A172 (cell line): ENCODE data around the gene TNC. TPM values are rescaled to one million over a fixed set of nuclear protein-coding genes. Genes with fewer than 3 reads are reported as not detected.

Source experiments
- DNase-seq: peaks from one replicate; pipeline ENCODE4 v3.0.0-alpha.2; 2015; ENCODE audit warnings: low spot score
- total RNA-seq: library from RNA; depleted of rRNA; stranded (reverse); fragments of >200 nt; shearing (Covaris generic); gene quantifications from 2 replicates; pipeline ENCODE4 v1.2.3, GENCODE V29; 2014

Gene TNC
- total RNA-seq, 1 experiment from 2014 or later, result 1.4 TPM

DNA sequence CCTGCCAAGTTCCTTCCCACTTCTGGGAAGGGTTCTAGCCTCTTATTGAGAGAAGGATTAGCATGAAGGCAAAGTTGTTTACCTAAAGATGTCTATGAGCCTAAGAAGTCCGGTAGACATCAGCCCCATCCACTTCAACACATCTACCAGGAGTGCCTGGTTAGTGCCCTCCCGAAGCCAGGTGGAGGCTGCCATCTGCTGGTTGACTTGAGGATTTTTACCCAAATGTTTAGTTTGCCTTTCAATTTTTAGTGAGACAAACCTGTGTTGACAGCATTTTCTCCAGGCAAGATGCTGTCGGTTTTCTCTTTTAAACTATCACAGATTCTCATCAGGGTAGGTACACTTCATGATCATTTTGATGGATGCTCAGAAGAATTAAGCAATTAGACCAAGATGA is 104.0 kb downstream of the TNC start:
- DNase-seq, result peak; percentile 91

DNA sequence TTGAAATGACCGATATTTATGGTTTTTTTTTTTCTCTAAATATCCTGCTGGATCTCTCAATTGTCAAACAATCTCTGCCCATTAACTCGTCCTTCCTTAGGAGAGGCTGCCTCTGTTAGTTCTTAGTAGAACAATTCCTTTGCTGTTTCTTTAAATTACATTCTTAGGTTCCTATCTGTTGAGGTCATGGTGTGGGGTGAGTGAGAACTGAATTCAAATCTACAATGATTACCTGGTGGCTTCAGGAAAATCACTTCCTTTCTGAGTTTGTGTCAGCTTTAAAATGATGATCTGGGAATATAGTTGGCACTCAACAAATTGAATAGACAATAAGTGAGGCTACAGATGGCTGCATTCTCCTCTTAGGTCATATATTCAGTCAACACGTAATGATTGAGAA is 105.5 kb downstream of the TNC start:
- DNase-seq, result no peak

GRCh38 chr9:115010874-115011273 is 107.1 kb downstream of the TNC start:
- DNase-seq, result no peak

DNA sequence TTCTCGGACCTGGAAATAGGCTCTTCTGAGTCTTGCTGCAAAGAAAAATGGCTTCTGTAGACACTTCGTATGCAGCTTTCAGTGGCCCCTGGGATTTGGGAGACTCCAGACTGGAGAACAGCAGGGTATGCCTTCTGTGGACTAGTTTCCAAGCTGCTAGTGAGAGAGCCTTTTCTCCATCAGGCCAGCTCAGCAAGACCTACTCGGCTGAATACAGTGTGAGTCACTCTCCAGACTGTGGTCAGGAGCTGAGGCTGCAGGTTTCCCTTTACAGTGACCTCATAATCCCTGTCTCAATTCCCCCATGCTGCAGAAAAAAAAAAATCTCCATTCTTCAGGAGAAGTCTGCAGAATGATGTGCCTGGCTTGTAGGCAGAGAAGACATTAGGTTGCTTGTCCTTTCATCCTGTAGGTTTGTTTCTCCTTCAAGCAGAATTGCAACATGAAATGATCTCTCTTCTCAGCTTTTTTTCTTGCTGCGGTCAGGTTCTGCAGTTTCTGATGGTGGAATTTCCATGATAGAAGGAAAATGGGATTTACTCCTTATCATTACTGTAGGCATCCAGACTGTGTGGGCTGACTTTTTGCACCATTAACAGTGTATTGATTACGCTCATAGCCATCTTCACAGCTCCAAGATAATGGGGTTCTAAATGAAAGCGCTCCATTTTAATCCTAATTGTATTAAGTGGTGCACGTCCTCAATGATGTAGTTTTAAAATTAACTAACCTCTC is 109.3 kb downstream of the TNC start:
- DNase-seq, result peak; percentile 93

DNA sequence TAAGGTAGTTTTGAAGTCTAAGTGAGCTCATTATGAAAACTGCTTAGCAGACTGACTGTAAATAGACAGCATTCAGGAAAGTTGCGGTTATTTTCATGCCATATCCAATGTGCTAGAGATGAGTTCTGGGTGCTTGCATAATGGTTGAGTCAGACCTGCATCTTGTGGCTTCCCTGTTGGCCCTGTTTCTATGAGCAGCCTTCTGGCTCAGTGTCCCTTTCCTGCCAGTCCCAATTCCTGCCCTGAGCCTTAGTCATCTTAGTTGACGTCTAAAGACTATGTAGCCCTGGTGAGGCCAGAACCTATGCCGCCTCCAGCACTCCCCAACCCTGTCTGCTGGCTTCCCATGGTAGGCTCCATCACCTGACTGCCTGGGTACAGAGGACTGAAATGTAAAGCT is 111.3 kb downstream of the TNC start:
- DNase-seq, result no peak

- no peak for DNase-seq
Observed at GRCh38 chr9:115005322-115005721, 112.6 kb downstream of the TNC start.

DNA sequence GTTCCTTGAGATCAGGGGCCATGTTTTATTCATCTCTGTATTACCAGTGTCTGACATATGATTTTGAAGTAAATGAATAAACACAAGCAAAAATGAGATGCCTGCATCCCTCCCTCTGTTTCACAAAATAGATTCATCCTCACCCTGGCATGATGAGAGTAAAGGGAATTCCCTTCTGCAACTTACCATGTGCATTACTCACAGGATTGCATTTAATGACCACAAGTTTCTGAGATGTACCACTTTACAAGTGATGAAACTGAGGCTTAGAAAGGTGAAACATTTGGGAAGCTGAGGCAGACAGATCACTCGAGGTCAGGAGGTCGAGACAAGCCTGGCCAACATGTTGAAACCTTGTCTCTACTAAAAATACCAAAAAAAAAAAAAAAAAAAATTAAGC is 113.4 kb downstream of the TNC start:
- no peak for DNase-seq

GRCh38 chr9:115002371-115003120 is 115.4 kb downstream of the TNC start:
- no peak for DNase-seq

- DNase-seq, result peak; percentile 62
Observed at GRCh38 chr9:115000217-115000639, 117.7 kb downstream of the TNC start.

- no peak for DNase-seq
Observed at GRCh38 chr9:114998326-114998725, 119.6 kb downstream of the TNC start.

GRCh38 chr9:114995681-114996221 is 122.2 kb downstream of the TNC start:
- no peak for DNase-seq

DNA sequence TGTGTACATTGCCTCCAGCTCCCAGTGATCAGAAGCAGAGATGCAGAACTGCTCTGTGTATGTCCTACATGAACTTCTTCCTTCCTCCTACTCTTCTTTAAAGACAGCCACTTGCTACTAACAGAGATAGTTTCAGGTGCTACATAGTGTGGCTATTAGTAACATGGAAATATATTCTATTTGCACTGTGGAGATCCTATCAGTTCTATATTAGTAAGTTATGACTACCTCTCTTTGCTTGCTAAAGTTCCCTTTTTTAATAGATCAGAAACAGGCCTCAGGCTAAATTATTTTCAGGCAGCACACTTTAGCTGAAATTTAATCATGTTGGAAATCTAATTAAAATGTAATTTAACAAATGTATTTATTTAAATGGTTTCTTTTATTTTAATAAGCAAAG is 123.2 kb downstream of the TNC start:
- no peak for DNase-seq

GRCh38 chr9:114991861-114992260 is 126.1 kb downstream of the TNC start:
- no peak for DNase-seq

DNA sequence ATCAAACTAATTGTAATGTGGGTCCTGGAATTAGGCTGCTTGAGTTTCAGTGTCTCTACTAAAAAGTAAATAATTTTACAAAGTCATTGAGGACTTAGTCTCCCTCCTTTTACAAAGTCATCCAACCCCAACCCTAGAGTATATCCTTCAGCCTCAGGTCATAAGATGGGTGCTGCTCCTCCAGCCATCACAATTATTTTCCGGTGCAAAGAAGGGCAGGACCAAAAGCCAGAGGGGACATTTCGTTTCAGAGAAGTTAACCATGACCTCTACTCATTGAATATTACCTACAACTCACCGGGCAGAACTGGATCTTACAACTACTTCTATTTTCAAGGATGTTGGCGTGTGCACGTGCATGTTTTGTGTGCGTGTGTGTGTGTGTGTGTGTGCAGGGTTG is 127.1 kb downstream of the TNC start:
- DNase-seq, result no peak

DNA sequence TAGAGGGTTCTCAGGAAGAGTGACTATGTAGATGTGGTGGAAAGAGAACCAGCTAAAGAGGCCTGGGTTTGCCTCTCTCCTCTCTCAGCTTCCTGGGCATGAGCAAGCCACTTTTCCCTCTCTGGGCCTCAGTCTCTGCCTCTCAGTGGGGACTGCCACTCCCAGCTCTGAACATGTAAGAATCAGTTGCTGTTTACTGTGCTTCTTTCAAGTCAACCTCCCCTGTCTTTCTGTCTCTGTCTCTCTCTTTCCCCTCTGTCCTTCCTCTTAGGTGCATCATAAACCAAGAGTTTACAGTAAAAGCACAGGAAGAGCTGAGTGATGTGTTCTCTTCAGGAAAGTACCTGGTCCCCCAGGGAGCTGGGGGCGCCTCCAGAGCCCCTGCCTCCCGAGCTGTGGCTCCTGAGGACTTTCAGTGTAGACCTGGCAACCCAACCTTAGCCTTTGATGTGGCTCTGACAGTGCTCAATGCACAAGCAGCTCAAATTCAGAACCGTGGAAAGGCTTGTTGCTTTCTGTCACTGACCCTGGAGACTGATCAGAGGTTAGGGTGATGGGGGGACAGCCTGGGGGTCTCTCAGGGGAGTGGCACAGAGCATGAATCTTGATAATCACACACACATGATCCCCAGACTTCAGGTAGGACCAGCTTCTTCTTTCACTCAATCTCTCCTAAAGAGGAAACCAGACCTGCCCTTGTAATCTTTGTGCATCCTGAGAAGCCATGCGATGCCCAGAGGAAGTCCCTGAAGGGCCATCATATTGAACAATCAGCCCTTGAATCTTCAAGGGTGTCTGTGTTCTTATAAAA is 128.2 kb downstream of the TNC start:
- no peak for DNase-seq

DNA sequence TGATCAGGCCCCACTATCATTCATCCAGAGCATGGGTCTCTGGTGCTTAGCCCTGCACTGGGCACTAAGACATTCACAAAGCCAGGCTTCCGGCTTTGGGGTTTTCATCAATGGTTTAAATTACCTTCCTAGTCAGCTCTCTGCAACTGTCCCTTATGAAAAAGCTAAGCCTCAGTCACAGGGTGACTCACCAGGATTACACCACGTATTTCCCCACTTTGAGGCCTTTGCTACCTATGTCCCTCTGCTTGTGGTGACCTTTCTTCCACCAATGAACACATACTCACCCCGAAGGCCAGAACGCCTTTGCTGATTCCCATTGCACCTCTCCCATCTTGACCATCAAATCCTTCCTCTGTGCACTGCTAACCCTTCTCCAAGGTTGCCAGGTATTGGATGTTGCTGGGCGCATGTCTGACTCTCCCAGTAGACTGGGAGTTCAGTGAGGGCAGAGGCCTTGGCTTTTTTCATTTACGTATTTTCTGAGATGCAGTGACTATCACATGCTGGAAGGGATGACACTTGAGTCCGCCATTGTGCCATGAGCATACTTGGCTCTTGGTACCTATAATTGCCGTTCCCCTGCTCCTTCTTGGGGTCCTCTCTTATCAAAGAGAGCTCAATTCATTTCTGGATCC is 128.9 kb downstream of the TNC start:
- peak; percentile 46 for DNase-seq

DNA sequence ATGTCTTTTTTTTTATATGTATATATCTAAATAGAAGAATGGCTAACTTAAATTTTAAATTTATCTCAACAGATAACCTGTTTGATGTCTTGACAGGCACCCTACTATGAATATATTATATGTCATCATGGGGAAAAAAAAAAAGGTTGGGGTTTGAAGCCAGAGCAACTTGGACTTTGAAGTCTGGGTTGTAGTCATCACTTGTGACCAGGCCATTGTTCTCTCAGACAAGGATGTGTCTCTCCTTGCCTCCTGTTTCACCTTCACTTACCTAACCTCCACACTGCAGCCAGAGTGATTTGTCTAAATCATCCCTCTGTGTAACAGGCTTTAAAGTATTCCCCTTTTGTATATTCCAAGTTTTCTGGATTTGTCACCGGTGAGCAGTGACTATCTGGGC is 130.8 kb downstream of the TNC start:
- no peak for DNase-seq

- no peak for DNase-seq
Observed at GRCh38 chr9:114985959-114986501, 131.9 kb downstream of the TNC start.

GRCh38 chr9:114981063-114981462 is 136.9 kb downstream of the TNC start:
- peak; percentile 74 for DNase-seq

DNA sequence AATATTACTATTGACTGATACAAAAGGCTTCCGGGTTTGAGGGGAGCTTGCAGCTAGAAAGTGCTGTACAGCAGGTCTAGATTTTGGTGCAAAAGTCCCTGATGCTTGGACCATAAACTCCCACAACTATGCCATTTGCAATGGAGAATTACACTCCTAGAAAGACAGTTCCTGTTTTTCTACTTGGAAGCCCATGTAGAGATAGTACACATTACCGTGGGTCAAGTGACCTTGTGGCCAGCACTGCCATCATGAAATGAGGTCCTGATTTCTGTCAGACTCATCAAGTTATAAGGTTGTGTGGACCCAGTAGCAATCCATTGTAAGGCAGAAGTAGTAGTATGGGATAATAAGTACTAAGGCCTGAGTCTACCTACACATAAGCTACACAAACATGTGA is 144.7 kb downstream of the TNC start:
- no peak for DNase-seq

GRCh38 chr9:114972510-114973136 is 145.3 kb downstream of the TNC start:
- no peak for DNase-seq
